SHP77 (cell line): ENCODE data around the gene PNPLA3.
A peak's percentile ranks its signal among the peaks of the same experiment; 100 is the strongest.

ENCODE experiments used
- DNase-seq, 2 experiments: peaks; one replicate each; lab custom pipeline; 2025; lab: John Stamatoyannopoulos, UW

The PNPLA3 gene

DNA sequence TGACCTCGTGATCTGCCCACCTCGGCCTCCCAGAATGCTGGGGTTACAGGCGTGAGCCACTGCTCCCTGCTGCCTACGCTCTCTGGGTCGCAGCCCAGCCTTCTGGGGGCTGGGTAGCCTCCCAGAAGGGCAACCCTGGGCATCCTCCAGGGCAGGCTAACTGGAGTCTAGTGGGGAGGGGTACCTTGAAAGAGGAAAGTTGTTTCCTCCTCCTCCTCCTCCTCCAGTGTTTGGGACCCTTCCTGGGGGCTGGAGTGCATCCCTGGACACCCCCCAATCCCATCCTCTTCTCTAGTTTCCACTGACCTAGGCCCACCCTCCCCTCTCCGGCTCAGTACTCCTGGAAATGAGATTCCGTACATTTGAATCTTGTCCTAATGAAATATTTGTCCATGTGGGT, 1.3 kb downstream of the PNPLA3 start:
- no peak for DNase-seq

DNA sequence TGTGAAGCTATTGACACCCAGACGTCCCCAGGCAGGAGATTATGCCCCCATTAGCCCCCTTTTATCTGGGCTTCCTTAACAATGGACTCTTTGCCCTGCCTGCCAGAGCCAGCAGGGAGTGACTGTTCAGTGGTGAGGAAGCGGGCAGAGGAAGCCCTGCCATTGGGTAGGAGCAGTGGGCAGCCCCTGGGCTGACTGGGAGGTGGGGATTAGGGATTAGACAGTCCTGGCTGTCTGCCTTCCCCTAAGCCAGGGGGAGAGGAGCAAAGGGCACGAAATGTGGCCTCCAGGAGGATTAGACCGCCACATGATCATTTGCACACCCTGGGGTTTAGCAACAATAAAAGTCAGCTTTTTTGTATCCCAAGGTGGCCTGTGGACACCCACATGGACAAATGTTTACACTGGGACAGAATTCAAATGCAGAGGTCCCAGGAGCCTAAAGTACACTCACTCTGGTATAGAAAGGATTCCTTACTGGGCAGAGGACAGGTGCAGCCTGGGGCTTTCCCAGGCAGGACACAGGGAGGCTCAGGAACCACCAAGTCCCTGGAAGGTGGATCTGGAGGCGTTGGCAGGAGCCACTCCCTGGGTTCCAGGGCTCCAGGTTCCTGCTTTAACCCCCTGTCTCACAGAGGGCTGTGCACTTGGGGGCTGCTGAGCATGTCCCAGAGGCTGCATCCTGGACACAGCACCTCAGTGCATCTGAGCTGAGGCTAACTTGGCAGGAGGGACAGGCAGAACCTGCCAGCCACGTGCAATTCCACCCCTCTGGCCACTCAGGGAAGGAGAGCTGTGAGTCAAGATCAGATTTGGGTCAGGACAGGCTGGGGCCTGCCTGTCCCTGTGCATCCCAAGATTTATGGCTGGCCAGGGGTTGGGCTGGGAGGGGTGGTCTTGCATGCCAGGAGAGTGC, 2.1 kb downstream of the PNPLA3 start:
- DNase-seq = no peak

DNA sequence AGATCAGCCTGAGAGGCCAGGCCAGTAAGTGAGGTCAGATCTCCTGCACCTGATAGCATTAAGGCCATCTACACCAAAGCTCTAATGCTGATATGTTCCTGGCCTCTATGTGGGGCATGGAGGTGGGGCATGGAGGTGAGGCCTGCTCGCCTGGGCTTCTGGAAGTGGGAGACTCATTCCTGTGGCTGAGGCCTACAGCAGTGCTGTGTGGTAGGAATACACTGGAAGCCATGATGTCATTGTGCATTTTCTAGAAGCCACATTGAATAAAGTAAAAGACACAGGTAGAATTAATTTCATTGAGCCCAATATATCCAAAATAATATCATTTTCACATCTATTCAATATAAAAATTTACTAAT, 2.7 kb downstream of the PNPLA3 start:
- no peak for DNase-seq

DNA sequence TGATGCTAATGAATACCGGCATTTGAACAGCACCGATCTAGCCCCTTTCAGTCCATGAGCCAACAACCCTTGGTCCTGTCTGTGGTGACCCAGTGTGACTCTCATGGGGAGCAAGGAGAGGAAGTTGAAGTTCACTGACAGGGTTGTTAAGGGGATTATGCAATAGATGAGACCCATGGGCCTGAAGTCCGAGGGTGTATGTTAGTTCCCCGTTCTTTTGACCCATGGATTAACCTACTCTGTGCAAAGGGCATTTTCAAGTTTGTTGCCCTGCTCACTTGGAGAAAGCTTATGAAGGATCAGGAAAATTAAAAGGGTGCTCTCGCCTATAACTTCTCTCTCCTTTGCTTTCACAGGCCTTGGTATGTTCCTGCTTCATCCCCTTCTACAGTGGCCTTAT, 4.9 kb downstream of the PNPLA3 start:
- DNase-seq = no peak

DNA sequence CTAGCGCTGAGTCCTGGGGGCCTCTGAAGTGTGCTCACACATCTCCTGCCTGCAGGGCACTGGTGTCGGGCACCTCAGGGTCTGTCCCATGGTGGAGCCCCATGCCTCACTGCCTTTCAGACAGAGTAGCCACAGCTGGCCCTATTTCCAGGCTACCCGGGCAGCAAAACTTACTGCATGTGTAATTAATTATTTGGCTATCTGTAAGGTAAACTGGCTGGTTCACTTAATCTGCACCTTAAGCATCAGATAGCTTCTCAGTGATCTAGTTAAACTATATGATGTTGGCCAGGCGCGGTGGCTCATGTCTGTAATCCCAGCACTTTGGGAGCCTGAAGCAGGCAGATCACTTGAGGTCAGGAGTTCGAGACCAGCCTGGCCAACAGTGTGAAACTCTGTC, 5.3 kb downstream of the PNPLA3 start:
- DNase-seq = no peak

DNA sequence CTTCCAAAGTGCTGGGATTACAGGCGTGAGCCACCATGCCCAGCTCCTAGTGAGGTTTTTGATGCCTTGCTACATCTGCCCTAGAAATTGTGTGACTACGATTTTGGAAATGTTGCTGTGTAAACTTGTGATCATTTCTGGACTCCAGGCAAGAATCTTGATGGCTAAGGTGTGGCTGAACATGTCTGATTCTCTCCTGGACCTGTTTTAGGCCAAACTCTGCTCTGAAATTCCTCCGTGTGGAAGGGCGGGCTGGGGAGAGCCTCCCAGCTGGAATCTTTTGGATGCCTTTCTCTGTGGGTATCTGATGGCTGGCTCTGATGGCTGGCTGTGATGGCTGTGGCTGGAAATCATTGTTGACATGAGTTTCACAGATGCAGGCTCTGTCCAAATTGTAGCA, 8.2 kb downstream of the PNPLA3 start:
- no peak for DNase-seq

DNA sequence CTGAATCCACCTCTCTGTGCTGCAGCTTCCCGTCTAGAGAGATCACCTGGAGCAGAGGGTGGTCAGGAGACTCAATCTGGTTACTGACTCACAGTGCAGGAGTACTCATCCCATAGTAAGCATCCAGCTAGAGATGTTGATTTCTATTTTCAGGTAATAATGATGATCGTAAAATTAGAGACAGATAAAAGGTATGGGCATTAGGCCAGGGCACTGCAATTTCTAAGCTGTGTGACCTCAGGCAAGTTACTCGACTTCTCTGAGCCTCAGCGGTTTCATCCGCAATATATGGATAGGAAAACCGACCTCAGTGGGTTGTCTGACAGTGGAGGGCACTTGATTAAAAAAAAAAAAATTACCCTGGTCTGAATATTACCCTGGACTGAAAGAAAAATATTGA, 17.8 kb downstream of the PNPLA3 start:
- no peak for DNase-seq

DNA sequence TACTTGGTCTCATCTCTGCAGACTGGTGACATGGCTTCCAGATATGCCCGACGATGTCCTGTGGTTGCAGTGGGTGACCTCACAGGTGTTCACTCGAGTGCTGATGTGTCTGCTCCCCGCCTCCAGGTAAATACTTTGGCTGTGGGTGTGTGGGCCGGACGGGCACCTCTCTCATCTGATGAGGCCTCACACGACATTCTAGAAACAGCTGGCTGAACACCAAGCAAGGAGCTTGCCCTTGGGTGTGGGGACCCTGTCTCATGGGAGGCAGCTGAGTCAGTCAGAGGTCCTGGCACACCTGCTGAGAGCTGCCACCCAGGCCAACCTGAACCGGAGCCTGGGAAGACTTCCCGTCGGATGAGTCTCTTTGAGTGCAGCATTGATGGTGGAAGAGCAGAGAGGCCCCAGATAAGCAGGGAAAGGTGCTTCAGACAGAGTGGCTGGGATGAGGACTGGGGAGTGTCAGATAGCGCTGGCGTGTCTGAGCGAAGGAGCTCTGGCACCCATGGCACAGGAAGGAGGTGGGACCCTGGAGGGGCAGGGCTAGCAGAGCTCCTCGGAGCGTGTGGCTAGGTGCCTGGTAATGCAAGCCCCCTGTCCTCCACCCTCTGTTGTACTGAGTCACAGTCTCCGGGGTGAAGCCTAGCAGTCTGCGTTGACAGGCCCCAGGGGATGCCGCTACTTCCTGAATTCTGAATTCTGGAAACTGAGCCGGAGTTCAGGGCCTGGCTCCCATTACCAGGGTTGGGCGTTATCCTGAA, 21.2 kb downstream of the PNPLA3 start:
- no peak for DNase-seq

DNA sequence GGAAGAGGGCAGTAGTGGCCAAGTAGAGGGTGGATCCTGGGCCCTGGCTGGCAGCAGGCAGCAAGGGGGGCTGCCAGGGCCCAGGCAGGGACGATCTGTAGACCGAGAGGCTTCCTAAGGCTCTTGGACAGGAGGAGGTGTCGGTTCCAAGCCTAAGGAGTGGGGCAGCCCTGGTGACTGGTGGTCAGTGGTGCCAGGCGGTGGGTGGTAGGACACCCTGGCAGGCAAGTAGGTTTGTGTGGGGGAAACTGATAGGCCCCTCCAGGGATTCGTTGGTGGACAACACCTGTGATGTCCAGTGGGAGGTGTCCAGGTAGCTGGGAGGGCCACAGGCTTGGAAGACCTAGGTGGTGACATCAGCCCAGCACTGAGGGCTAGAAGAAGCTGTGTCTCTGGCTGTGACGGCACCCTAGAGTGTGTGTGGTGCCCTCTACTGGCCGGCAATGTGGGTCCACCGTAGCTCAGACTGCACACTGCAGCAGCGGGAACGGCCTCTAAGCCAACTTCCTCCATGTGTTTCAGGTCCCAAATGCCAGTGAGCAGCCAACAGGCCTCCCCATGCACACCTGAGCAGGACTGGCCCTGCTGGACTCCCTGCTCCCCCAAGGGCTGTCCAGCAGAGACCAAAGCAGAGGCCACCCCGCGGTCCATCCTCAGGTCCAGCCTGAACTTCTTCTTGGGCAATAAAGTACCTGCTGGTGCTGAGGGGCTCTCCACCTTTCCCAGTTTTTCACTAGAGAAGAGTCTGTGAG, 22.2 kb downstream of the PNPLA3 start:
- DNase-seq = peak; percentile 71 to 76

DNA sequence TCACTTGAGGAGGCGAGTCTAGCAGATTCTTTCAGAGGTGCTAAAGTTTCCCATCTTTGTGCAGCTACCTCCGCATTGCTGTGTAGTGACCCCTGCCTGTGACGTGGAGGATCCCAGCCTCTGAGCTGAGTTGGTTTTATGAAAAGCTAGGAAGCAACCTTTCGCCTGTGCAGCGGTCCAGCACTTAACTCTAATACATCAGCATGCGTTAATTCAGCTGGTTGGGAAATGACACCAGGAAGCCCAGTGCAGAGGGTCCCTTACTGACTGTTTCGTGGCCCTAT, 22.7 kb downstream of the PNPLA3 start:
- peak; percentile 2 to 32 for DNase-seq

DNA sequence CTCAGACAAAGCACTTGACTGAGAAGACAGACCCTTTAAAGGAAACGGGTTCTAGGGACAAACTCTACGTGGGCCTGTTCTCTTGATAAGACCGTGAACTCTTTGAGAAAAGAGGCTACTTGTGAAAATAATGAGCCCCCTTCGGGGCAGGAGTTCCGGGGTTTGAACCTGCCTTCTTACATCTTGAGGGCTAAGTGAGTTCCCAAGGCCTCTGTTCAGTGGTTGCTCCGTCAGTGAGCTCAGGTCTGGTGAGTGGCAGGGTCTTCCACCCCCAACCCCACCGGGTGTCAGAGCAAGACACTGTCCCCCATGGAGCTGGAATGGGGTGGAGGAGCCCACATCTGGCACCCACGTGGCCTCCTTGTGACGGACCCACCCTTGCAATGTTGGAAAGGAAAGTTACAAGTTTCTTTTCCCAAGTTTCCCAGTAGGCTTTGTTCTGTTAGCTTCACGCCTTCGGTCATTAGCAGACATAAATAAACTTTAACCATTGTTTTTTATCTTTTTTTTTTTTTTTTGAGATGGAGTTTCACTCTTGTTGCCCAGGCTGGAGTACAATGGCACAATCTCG, 25.3 kb downstream of the PNPLA3 start:
- DNase-seq = no peak

DNA sequence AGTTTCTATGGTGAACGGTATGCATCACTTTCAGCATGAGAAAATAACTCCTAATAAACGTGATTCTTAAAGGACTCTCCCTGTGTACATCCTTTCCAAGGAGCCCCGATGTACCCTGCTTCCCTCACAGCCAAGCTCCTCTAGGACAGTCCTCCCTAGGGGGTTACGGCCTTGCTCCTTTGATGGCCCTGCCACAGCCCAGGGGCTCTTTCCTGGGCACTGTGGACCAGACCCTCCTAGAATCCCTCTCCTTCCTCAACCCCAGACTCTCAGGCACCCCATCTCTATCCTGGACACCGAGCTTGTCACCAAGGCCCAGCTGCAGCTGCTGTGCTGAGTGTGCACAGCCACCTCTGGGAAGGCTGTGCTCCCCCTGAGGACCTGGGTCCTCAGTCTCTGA, 27.8 kb downstream of the PNPLA3 start:
- no peak for DNase-seq

DNA sequence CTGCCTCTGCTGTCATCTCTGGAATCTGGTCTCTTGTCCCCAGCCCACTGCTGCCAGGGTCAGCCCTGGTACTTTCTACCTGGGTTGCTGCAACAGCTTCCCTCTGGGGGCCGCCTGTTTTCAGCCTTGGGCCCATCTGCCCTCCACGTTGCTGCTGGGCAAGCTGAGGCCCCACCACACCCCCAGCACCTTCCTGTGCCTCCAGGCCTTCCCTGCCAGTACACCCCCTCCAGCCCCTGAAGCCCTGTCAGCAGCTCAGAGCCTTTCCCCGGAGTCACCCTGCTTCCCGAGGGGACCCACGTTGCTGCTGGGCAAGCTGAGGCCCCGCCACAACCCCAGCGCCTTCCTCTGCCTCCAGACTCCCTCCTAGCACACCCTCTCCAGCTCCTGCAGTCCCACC, 28.4 kb downstream of the PNPLA3 start:
- DNase-seq = no peak

DNA sequence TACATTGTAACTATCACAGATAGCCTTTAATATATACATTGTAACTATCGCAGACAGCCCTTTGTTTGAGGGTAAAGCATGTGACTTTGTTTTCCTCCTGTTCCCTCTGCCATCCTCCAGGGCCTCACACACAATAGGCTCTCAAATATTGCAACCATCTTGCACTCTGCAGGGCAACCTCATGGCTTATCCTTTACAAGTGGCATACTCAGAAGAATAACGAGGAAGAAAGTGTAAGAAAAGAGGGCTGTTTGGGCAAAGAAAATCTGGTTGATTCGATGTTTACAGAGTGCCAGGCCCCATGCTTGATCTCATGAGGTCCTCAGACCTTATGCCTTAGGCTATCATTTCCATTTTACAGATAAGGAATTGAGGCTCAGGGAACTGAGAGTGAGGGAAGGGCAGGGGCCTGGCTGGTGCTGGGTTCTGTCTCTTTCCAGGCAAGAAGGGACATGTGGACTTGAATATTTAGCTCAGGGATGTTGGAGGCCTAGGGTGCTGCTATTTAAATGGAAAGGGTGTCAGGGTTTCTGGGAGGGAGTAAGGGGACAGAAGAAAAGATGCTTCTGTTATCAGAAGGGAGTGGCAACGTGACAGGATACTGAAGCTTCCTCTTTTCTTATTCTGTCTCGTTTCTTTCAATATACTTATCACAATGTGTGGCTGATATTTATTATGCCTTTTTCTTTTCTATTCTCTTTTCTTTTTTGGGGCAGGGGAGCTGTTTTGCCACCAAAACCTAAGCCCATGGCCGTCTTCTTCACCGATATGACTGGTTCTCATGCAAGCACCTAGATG, 30.6 kb downstream of the PNPLA3 start:
- no peak for DNase-seq

DNA sequence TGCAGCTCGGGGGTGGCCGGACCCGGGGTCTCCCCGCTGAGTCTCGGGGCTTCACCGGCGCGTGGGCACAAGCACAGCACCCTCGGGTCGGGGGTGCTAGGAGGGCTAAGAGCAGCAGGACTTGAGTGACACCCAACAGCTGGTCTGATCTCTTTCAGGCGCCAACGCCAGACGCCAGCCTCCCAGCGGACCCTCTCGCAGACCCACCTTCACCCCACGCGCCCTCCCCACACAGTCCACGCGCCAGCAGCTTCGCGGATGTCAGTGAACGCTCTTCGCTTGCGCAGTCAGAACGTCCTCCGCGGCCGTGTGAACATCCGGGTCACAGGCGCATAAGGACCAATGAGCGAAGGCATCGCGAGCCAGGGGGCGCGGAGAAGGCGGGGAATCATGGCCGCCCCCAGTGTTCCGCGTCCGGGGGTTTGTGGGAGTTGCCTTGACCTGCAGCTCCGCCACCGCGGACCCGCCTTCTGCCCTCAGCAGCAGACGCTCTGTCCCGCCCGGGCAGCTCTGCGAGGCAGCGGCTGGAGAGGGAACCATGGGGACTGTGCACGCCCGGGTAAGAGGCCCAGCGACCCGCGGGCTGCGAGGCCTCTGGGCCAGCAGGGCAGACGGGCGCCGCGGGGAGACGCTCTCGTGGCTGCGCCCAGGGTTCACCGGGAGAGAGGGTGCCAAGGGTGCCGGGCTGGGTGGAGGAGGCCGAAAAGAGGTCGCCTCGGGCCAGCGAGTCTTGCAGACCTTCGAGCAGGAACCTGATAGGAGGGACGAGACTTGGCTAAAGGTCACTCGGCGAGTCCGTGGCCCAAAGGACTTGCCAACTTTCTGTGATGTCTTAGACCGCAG, 31.7 kb downstream of the PNPLA3 start, which contains the start of gene SAMM50:
TSS of gene SAMM50 (plus strand) at position 403 of the 843 bp plus-strand sequence. CDS start at position 539, 136 bp downstream.
- DNase-seq = peak; percentile 80 to 90

DNA sequence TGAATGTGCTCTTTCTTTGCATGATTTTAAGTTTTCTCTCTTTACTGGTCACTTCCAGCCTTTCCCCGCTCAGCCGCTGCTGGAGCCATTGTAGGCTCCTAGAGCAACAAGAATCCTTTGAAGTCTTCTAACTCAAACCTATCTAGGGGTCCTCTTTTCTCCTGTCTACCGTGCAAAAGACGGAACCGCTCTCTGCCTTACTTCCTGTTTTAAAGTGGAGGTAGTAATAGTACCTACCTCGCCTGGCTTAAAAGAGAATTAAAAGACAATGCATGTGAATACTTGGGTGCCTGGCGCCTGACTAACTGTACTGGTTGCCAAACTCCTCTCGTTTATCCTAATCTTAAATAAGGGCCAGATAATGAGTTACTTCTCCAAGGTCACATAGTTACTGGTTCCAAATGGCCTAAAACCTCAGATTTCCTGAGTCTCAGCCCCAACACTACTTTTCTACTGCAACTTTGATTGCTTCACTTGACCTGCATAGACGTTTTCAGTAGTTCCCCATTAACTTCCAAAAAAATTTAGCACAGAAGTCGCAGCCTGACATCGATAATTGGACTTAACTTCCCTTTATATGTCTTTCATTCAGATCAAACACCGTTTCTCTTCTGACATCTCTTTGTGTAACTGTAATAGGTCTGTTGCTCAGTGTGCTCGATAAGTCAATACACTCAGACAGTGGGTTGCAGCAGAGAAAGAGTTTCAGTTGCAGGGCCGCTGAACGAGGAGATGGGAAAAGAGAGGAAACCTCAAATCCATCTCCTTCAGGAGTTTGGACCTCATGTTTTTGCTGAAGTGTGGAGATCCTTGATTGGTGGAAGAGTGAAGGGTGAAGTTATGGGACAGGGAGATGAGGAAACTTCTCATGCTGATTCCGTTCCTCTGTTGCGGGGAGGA, 32.5 kb downstream of the PNPLA3 start:
- no peak for DNase-seq

DNA sequence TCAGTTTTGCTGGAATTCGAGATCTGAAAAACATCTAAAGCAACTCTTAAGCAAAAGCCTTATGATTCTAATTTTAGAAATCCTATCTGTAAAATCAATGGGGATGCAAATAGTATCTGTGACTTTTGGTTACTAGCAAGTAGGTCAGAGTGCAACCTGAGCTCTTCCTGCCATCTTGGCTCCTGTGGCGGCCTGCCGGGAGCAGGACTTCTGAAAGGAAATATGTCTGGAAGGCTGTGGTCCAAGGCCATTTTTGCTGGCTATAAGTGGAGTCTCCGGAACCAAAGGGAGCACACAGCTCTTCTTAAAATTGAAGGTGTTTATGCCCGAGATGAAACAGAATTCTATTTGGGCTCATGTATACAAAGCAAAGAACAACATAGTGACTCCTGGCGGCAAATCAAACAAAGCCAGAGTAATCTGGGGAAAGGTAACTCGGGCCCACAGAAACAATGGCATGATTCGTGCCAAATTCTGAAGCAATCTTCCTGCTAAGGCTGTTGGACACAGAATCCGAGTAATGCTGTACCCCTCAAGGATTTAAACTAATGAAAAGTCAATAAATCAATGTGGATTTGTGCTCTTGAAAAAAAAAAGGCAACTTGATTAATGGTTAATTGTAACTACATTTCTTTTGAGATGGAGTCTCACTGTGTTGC, 33.3 kb downstream of the PNPLA3 start:
- DNase-seq = no peak

DNA sequence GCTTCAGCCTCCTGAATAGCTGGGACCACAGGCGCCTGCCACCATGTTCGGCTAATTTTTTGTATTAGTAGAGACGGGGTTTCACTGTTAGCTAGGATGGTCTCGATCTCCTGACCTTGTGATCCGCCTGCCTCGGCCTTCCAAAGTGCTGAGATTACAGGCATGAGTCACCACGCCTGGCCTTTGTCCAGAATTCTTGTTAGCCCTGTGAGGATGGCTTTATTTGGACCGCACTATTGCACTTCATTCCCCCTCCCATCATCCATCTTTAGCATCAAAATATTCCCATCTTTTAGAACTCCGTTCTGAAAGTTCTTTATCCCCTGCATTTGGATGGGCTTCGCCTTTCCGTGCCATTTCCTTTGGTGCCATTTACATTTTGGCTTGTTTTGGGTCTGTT, 34.3 kb downstream of the PNPLA3 start:
- no peak for DNase-seq

DNA sequence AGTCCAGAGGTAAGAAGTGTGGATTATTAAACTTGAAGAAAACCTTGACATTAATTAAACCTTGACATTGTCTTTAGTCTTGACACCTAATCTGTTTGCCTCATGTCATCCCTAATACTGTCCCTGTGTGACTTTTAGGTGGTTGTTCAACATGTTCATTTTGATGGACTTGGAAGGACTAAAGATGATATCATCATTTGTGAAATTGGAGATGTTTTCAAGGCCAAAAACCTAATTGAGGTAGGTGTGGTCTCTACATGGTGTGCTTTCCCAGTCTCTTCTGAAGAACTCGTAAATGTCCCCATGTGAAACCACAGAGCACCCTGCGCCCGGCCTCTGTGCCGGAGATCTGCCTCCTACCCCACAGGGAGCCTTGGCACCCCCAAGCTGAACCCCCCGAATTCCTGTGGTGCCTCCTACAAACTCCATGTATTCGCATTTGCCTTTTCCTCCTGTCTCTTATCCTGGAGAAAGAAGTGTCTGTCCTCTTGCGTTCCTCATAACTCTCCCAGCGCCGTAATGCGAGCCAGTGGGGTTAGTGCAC, 40.8 kb downstream of the PNPLA3 start:
- no peak for DNase-seq
